C4-2B (cell line): ENCODE measurements around the gene PRPSAP1.

ENCODE experiments used
- CTCF ChIP-seq: fragments of 450-650 bp; conservative IDR thresholded peaks from 2 replicates; pipeline ENCODE4 v1.5.1; 2017; ENCODE audit warnings: mild to moderate bottlenecking
- ZFX ChIP-seq: fragments of 450-650 bp; IDR thresholded peaks from 2 replicates; pipeline ENCODE4 v1.6.1; 2017

- TF ChIP-seq CTCF: no peak
- no peak for TF ChIP-seq ZFX
These were observed 25.5 kb upstream of the PRPSAP1 start for GRCh38 chr17:76379275-76379641.
